Inferior parietal cortex (tissue), 1 donor: ENCODE measurements around the gene CRYGS.

Experiments
- DNase-seq: peaks from one replicate; pipeline ENCODE4 v3.0.0-alpha.2; 2016; ENCODE audit errors: extremely low spot score

CRYGS gene

GRCh38 chr3:186493525-186494255 lies 50.5 kb downstream of the CRYGS start:
- DNase-seq = no peak

- no peak for DNase-seq
Observed at GRCh38 chr3:186492385-186492984, 51.7 kb downstream of the CRYGS start.

- no peak for DNase-seq
Observed at GRCh38 chr3:186489507-186489906, 54.7 kb downstream of the CRYGS start.
